ENCODE measurements around the gene DPH1.

DPH1 gene

GRCh38 chr17:2003525-2003924, 26.4 kb upstream of the DPH1 start:
- H3K4me2 ChIP-seq (ENCODE audit: low read length) = no peak overlapping the region
- no peak overlapping the region for H3K9ac ChIP-seq (ENCODE audit: low read length)
- no peak for TF ChIP-seq CTCF (IDR thresholded peaks at IDR 0.05; ENCODE audit: low read depth, low read length)
- no peak for TF ChIP-seq EZH2phosphoT487 (IDR thresholded peaks at IDR 0.05; ENCODE audit: low read depth)
- no peaks in the 10 kb centered on the region for H4K20me1 ChIP-seq (ENCODE audit: insufficient read depth, low read length)
- H2AFZ ChIP-seq (ENCODE audit: low read depth, low read length) = no peak overlapping the region
- no peak overlapping the region for H3K27ac ChIP-seq (ENCODE audit: low read length)
- H3K36me3 ChIP-seq (replicated peaks; ENCODE audit: low read depth, low read length) = no peaks in the 10 kb centered on the region
- no peaks in the 10 kb centered on the region for H3K4me1 ChIP-seq (ENCODE audit: low read length)
- no peaks in the 10 kb centered on the region for H3K79me2 ChIP-seq (ENCODE audit: low read length)
- H3K4me3 ChIP-seq (ENCODE audit: low read length) = no peak overlapping the region
- H3K27me3 ChIP-seq (ENCODE audit: low read depth, low read length) = no peaks in the 10 kb centered on the region
- no peaks in the 10 kb centered on the region for H3K9me3 ChIP-seq (ENCODE audit: insufficient read depth, low read length)

GRCh38 chr17:2004435-2004952, 25.5 kb upstream of the DPH1 start:
- Histone ChIP-seq H3K4me2 (ENCODE audit: low read length) (no peak overlapping the region), H3K27ac (ENCODE audit: low read length) (no peak overlapping the region), H3K4me3 (ENCODE audit: low read length) (no peak overlapping the region), H3K27me3 (ENCODE audit: low read depth, low read length) (no peaks in the 10 kb centered on the region), H3K36me3 (replicated peaks; ENCODE audit: low read depth, low read length) (no peaks in the 10 kb centered on the region), H3K9ac (ENCODE audit: low read length) (no peak overlapping the region), H3K9me3 (ENCODE audit: insufficient read depth, low read length) (no peaks in the 10 kb centered on the region), H2AFZ (ENCODE audit: low read depth, low read length) (no peak overlapping the region), H3K79me2 (ENCODE audit: low read length) (no peaks in the 10 kb centered on the region), H3K4me1 (ENCODE audit: low read length) (no peaks in the 10 kb centered on the region), H4K20me1 (ENCODE audit: insufficient read depth, low read length) (no peaks in the 10 kb centered on the region)
- TF ChIP-seq EZH2phosphoT487 (IDR thresholded peaks at IDR 0.05; ENCODE audit: low read depth) = no peak
- TF ChIP-seq CTCF (IDR thresholded peaks at IDR 0.05; ENCODE audit: low read depth, low read length) = no peak

- Histone ChIP-seq H3K79me2 (ENCODE audit: low read length) (no peaks in the 10 kb centered on the region), H3K4me1 (ENCODE audit: low read length) (no peaks in the 10 kb centered on the region), H3K27ac (ENCODE audit: low read length) (no peak overlapping the region), H3K4me3 (ENCODE audit: low read length) (no peak overlapping the region), H3K9me3 (ENCODE audit: insufficient read depth, low read length) (no peaks in the 10 kb centered on the region), H3K4me2 (ENCODE audit: low read length) (no peak overlapping the region), H2AFZ (ENCODE audit: low read depth, low read length) (no peak overlapping the region), H4K20me1 (ENCODE audit: insufficient read depth, low read length) (no peaks in the 10 kb centered on the region), H3K27me3 (ENCODE audit: low read depth, low read length) (no peaks in the 10 kb centered on the region), H3K36me3 (replicated peaks; ENCODE audit: low read depth, low read length) (no peaks in the 10 kb centered on the region), H3K9ac (ENCODE audit: low read length) (no peak overlapping the region)
- TF ChIP-seq EZH2phosphoT487 (IDR thresholded peaks at IDR 0.05; ENCODE audit: low read depth) (no peak), CTCF (IDR thresholded peaks at IDR 0.05; ENCODE audit: low read depth, low read length) (no peak)
These were observed 21.4 kb upstream of the DPH1 start for GRCh38 chr17:2008332-2009126.

- H3K36me3 ChIP-seq (replicated peaks; ENCODE audit: low read depth, low read length) = no peaks in the 10 kb centered on the region
- no peaks in the 10 kb centered on the region for H3K4me1 ChIP-seq (ENCODE audit: low read length)
- H3K79me2 ChIP-seq (ENCODE audit: low read length) = no peaks in the 10 kb centered on the region
- H3K9ac ChIP-seq (ENCODE audit: low read length) = no peak overlapping the region
- H3K4me3 ChIP-seq (ENCODE audit: low read length) = no peak overlapping the region
- TF ChIP-seq EZH2phosphoT487 (IDR thresholded peaks at IDR 0.05; ENCODE audit: low read depth) (no peak), CTCF (IDR thresholded peaks at IDR 0.05; ENCODE audit: low read depth, low read length) (no peak)
- H2AFZ ChIP-seq (ENCODE audit: low read depth, low read length) = no peak overlapping the region
- no peak overlapping the region for H3K4me2 ChIP-seq (ENCODE audit: low read length)
- no peaks in the 10 kb centered on the region for H3K27me3 ChIP-seq (ENCODE audit: low read depth, low read length)
- no peaks in the 10 kb centered on the region for H3K9me3 ChIP-seq (ENCODE audit: insufficient read depth, low read length)
- no peaks in the 10 kb centered on the region for H4K20me1 ChIP-seq (ENCODE audit: insufficient read depth, low read length)
- H3K27ac ChIP-seq (ENCODE audit: low read length) = no peak overlapping the region
These were observed 20.2 kb upstream of the DPH1 start for GRCh38 chr17:2009737-2010136.
